ENCODE data around the gene C1RL.

The C1RL gene

DNA sequence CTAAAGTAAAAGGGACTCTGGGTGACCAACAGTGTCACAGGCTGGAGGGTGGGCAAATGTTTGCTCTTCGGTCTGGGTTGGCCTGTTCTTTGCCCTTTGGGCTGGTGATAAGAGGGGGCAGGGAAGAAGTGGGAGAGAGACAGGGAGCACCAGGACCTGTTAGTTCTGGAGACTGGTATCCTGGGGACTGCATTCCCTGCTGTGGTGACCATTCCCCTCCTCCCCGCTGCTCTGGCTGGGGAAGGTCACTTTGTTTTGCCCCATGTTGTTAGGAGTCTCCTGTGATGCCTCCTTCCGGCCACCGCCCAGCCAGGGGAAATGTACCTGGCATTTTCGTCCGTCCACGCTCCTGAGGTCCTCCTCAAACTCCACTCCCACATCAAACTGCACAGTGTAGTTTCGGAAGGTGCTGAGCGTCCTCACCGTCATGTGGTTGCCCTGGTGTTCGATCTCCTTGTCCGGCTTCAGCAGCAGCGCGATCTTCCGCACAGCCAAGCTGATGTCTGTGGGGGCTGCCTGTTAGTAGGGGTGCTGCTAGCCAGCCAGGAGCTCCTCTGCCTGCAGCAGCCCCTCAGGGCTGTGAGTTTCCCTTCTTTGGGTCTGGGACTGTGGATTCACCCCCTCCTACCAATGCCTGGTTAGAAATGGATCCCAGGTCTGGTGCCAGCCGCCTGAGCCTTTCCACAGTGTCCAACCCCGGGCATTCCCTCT is 19.1 kb upstream of the C1RL start:
- no peak overlapping the region for H3K27ac ChIP-seq (ENCODE audit: low read depth, low read length)
- H2AFZ ChIP-seq (ENCODE audit: low read length, unreplicated experiment), result no peak overlapping the region
- no peaks in the 10 kb centered on the region for H3K36me3 ChIP-seq (ENCODE audit: insufficient read depth, low read length)
- no peaks in the 10 kb centered on the region for H3K79me2 ChIP-seq (ENCODE audit: control insufficient read depth, insufficient read depth, low read length, unreplicated experiment)
- H3K4me1 ChIP-seq (ENCODE audit: control insufficient read depth, insufficient read depth, low read length, unreplicated experiment), result peaks cover 11% of the 10 kb centered on the region
- H3K27me3 ChIP-seq (ENCODE audit: insufficient read depth, low read length), result no peaks in the 10 kb centered on the region
- H3K4me3 ChIP-seq (ENCODE audit: low read depth, low read length), result no peak overlapping the region

DNA sequence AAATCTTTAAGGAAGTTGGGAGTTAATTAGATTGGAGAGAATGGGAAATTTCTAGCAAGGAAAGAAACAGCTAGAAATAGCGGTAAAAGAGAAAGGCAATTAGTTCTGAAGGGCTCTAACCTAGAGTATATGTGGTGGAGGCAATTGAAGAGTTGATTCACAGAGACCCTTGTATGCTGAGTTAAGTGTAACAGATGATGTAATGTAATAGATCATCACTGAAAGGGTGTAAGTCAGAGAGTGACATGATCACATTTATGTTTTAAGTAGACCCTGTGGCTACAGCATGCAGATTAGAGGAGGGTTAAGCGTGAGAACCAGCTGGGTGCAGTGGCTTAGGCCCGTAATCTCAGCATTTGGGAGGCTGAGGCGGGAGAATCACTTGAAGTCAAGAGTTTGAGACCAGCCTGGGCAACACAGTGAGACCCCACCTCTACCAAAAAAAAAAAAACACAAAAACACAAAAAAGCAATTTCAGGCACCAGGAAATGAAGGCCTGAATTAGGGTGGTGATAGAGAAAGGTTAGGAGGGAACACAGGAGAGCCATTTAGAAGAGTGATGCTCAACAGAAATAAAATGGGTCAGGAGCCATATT is 16.7 kb upstream of the C1RL start:
- H3K27me3 ChIP-seq (ENCODE audit: insufficient read depth, low read length), result no peaks in the 10 kb centered on the region
- no peak overlapping the region for H3K4me3 ChIP-seq (ENCODE audit: low read depth, low read length)
- H3K79me2 ChIP-seq (ENCODE audit: control insufficient read depth, insufficient read depth, low read length, unreplicated experiment), result no peaks in the 10 kb centered on the region
- H2AFZ ChIP-seq (ENCODE audit: low read length, unreplicated experiment), result no peak overlapping the region
- no peaks in the 10 kb centered on the region for H3K36me3 ChIP-seq (ENCODE audit: insufficient read depth, low read length)
- H3K4me1 ChIP-seq (ENCODE audit: control insufficient read depth, insufficient read depth, low read length, unreplicated experiment), result peaks cover 11% of the 10 kb centered on the region
- H3K27ac ChIP-seq (ENCODE audit: low read depth, low read length), result no peak overlapping the region

DNA sequence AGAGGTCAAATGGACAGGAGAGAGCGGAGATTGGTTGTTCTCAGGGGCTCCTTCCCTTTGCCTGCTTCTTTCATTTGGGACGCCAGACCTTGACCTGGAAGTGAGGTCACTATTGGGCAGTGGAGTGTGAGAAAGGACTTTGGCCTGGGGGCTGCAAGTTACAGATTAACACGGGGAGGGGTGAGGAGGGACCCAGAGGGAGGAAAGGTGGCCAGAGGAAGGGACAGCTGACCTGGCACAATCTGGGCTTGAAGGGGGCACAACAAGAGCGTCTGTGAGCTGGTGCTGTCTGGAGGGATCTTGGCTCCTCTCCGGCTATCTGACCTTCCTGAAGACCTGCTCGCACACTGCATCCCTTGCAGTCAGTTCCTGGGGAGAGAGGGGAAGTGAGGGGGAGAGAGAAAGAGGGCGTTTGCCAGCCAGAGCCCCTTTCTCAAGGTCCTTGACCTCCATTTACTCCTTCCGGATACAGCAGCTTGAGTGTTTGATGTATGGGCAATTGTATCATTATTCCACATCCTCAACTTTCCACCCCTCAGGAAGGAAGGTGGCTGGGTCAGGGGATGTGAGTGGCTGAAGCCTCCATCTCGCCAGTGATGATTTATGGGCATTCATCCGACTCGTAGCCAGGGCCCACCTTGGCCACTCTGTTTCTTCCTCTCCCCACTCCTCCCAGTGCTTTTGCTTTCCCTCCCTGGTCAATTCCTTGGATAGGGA is 14.9 kb upstream of the C1RL start:
- Histone ChIP-seq H3K27ac (ENCODE audit: low read depth, low read length) (no peak overlapping the region), H3K4me3 (ENCODE audit: low read depth, low read length) (no peak overlapping the region), H2AFZ (ENCODE audit: low read length, unreplicated experiment) (no peak overlapping the region), H3K36me3 (ENCODE audit: insufficient read depth, low read length) (no peaks in the 10 kb centered on the region), H3K4me1 (ENCODE audit: control insufficient read depth, insufficient read depth, low read length, unreplicated experiment) (peaks cover 3% of the 10 kb centered on the region), H3K79me2 (ENCODE audit: control insufficient read depth, insufficient read depth, low read length, unreplicated experiment) (no peaks in the 10 kb centered on the region), H3K27me3 (ENCODE audit: insufficient read depth, low read length) (no peaks in the 10 kb centered on the region)

DNA sequence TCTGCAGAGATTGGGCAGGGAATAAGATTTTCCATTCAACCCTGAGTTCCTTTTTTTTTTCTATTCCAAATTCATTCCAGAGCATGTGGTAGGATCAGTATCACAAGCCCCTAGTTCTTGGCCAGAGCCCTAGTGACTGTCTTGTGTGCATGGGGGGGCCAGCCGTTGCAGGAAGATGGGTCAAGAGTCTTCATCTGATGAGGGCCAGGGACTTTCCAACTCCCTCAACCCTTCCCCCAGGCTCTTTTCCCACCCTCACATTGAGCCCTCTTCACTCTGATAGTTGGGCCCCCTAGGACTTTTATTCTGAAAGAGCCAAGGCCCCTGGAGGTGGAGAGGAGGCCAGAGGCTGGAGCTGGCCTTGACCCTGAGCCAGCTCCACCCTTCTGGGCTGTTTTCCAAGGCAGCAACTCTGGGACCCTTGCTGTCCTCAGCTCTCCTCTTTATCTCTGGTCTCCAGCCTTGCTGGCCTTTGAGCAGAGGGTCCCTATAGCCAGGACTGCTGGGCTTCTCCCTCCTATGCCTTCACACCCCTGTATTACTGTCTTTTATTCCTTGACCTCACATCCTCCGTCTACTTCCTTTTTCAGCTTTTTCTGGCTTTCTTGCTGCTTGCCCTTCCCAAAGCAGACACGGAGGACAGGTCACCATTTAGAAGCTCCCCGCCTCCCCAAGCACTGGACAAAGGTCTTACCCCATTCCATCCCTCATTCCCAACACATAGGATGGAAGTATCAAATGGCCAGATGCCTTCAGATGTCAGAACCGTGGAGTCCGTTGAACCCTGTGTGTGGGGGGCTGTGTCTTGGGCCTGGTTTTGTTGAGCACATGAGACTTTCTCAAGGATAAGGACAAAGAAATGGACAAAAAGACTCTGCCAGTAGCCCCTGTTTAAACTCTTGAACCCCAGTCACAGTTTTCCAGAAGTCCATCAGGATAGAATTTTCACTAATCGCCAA is 14.1 kb upstream of the C1RL start:
- H2AFZ ChIP-seq (ENCODE audit: low read length, unreplicated experiment), result no peak overlapping the region
- H3K36me3 ChIP-seq (ENCODE audit: insufficient read depth, low read length), result no peaks in the 10 kb centered on the region
- H3K27ac ChIP-seq (ENCODE audit: low read depth, low read length), result no peak overlapping the region
- no peaks in the 10 kb centered on the region for H3K27me3 ChIP-seq (ENCODE audit: insufficient read depth, low read length)
- no peak overlapping the region for H3K4me3 ChIP-seq (ENCODE audit: low read depth, low read length)
- no peaks in the 10 kb centered on the region for H3K4me1 ChIP-seq (ENCODE audit: control insufficient read depth, insufficient read depth, low read length, unreplicated experiment)
- no peaks in the 10 kb centered on the region for H3K79me2 ChIP-seq (ENCODE audit: control insufficient read depth, insufficient read depth, low read length, unreplicated experiment)

DNA sequence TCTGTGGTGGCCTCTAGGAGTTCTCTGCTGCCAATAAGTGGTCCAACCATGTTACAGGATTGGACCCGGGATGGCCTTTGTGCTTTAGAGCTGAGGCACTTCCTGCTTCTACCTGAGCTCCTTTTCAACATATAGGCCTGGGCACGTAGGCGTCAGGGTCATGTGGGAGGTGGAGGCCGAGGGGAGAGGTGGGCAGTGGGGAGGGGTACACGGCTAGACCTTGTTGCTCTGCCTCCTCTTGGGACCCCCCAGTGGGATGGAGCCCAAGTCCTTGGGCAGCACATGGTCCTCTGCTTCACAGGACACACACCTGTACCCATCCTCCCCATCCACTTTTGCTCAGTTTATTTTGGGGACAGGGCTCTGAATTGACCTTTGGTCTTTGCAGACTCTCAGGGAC is 12.3 kb upstream of the C1RL start:
- Histone ChIP-seq H3K27ac (ENCODE audit: low read depth, low read length) (no peak overlapping the region), H3K79me2 (ENCODE audit: control insufficient read depth, insufficient read depth, low read length, unreplicated experiment) (no peaks in the 10 kb centered on the region), H3K27me3 (ENCODE audit: insufficient read depth, low read length) (no peaks in the 10 kb centered on the region), H2AFZ (ENCODE audit: low read length, unreplicated experiment) (no peak overlapping the region), H3K4me1 (ENCODE audit: control insufficient read depth, insufficient read depth, low read length, unreplicated experiment) (no peaks in the 10 kb centered on the region), H3K4me3 (ENCODE audit: low read depth, low read length) (no peak overlapping the region), H3K36me3 (ENCODE audit: insufficient read depth, low read length) (no peaks in the 10 kb centered on the region)

DNA sequence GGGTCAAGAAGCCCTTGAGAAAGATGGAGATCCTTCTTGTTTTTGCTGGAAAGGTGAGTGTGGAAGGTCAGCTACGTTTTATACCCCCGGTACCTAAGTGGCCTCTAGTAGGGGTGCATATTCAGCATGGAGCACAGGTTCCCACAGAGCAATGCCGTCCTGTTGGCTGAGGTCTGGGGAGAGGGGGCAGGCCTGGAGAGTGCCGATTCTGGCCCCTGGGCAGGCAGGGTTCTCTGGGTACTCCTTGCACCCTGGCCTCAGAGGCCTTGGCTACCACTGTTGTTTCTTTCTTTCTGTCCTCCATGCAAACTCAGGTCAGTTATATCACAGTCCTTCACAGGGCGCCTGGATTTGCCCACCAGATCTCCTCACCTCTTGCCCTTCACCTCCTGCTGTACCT is 11.2 kb upstream of the C1RL start:
- Histone ChIP-seq H2AFZ (ENCODE audit: low read length, unreplicated experiment) (no peak overlapping the region), H3K4me1 (ENCODE audit: control insufficient read depth, insufficient read depth, low read length, unreplicated experiment) (no peaks in the 10 kb centered on the region), H3K27ac (ENCODE audit: low read depth, low read length) (no peak overlapping the region), H3K79me2 (ENCODE audit: control insufficient read depth, insufficient read depth, low read length, unreplicated experiment) (no peaks in the 10 kb centered on the region), H3K36me3 (ENCODE audit: insufficient read depth, low read length) (no peaks in the 10 kb centered on the region), H3K4me3 (ENCODE audit: low read depth, low read length) (no peak overlapping the region), H3K27me3 (ENCODE audit: insufficient read depth, low read length) (no peaks in the 10 kb centered on the region)

DNA sequence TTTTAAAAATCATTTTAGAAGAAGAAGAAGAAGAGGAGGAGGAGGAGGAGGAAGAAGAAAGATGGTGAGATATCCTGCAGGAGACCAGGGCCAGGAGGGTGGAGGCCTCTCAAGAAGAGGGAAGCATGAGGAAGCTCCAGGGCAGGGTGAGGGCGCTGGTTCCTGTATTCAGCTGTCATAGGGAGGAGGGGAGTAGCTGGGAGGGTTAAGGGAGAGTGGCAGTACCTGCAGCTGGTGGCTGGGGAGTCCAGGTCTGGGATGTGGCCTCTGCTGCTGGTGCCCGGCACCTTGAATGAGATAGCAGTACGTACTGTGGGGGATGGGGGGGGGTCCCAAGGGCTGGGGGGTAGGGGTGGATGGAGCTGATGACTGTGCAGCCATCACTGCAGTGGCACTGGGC is 9.9 kb upstream of the C1RL start:
- Histone ChIP-seq H3K27me3 (ENCODE audit: insufficient read depth, low read length) (no peaks in the 10 kb centered on the region), H3K27ac (ENCODE audit: low read depth, low read length) (no peak overlapping the region), H2AFZ (ENCODE audit: low read length, unreplicated experiment) (no peak overlapping the region), H3K4me3 (ENCODE audit: low read depth, low read length) (no peak overlapping the region), H3K36me3 (ENCODE audit: insufficient read depth, low read length) (no peaks in the 10 kb centered on the region), H3K4me1 (ENCODE audit: control insufficient read depth, insufficient read depth, low read length, unreplicated experiment) (no peaks in the 10 kb centered on the region), H3K79me2 (ENCODE audit: control insufficient read depth, insufficient read depth, low read length, unreplicated experiment) (no peaks in the 10 kb centered on the region)

DNA sequence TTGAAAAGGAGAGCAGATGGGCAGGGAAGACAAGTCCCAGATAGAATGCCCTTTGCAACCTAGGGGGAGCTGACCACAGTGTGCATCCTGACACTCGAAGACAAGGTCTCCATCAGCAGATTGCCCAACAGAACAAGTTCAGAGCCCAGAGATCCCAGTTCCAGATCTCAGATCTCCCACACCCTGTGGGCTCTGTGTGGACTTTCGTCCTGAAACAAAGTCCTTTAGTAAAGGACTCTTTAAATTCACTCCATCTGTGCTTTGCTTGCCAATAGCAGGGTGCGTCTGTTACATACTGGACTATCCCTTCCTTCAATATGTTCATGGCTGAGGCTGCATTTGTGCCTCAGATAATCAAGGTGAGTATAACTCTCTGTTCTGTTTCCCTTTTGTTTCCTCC is 8.7 kb upstream of the C1RL start:
- Histone ChIP-seq H3K27ac (ENCODE audit: low read depth, low read length) (no peak overlapping the region), H3K4me3 (ENCODE audit: low read depth, low read length) (no peak overlapping the region), H3K27me3 (ENCODE audit: insufficient read depth, low read length) (no peaks in the 10 kb centered on the region), H3K36me3 (ENCODE audit: insufficient read depth, low read length) (no peaks in the 10 kb centered on the region), H3K4me1 (ENCODE audit: control insufficient read depth, insufficient read depth, low read length, unreplicated experiment) (peaks cover 2% of the 10 kb centered on the region), H3K79me2 (ENCODE audit: control insufficient read depth, insufficient read depth, low read length, unreplicated experiment) (no peaks in the 10 kb centered on the region), H2AFZ (ENCODE audit: low read length, unreplicated experiment) (no peak overlapping the region)

DNA sequence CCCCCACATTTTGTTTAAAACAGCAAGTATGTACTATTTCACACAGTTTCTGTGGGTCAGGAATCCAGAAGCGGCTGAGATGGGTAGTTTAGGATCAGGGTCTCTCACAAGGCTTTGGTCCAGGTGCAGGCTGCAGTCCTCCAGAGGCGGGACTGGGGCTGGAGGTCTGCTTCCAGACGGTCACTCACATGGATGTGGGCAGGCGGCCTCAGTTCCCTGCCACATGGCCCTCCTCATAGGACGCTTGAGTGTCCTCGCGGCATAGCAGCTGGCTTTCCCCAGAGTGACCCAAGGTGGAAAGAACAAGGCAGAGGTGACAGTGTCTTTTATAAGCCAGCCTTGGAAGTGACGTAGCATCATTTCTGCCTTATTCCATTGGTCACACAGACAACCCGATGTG is 7.9 kb upstream of the C1RL start:
- Histone ChIP-seq H2AFZ (ENCODE audit: low read length, unreplicated experiment) (no peak overlapping the region), H3K27ac (ENCODE audit: low read depth, low read length) (no peak overlapping the region), H3K36me3 (ENCODE audit: insufficient read depth, low read length) (no peaks in the 10 kb centered on the region), H3K79me2 (ENCODE audit: control insufficient read depth, insufficient read depth, low read length, unreplicated experiment) (no peaks in the 10 kb centered on the region), H3K27me3 (ENCODE audit: insufficient read depth, low read length) (no peaks in the 10 kb centered on the region), H3K4me1 (ENCODE audit: control insufficient read depth, insufficient read depth, low read length, unreplicated experiment) (peaks cover 9% of the 10 kb centered on the region), H3K4me3 (ENCODE audit: low read depth, low read length) (no peak overlapping the region)

DNA sequence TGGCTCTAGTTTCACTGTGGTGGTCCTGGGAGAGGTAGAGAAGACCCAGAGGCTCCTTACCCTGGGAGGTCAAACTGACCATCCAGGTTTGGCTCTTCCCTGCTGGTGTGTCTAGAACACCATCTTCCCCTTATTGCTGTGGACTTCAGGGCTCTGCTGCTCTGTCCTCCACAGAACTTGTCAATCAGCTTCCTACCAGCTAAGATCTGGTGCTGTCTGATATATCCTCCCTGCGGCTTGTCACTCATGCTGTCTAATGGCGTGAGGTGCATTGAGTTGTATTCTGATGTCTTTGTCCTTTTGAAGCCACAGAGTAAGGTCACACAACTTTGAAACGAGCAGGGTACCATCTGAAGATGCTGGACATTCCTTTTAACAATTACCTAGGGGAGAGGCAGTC is 7.2 kb upstream of the C1RL start:
- no peak overlapping the region for H2AFZ ChIP-seq (ENCODE audit: low read length, unreplicated experiment)
- H3K4me3 ChIP-seq (ENCODE audit: low read depth, low read length), result no peak overlapping the region
- H3K27ac ChIP-seq (ENCODE audit: low read depth, low read length), result no peak overlapping the region
- no peaks in the 10 kb centered on the region for H3K79me2 ChIP-seq (ENCODE audit: control insufficient read depth, insufficient read depth, low read length, unreplicated experiment)
- no peaks in the 10 kb centered on the region for H3K27me3 ChIP-seq (ENCODE audit: insufficient read depth, low read length)
- no peaks in the 10 kb centered on the region for H3K36me3 ChIP-seq (ENCODE audit: insufficient read depth, low read length)
- peaks cover 9% of the 10 kb centered on the region for H3K4me1 ChIP-seq (ENCODE audit: control insufficient read depth, insufficient read depth, low read length, unreplicated experiment)
